K562 (cell line): ENCODE measurements around the gene NYAP1. TPM values are rescaled to one million over a fixed set of nuclear protein-coding genes. Genes with fewer than 3 reads are reported as not detected.

Source experiments
- ATAC-seq: fragments of 200-7000 bp; cut with Tn5 transposase; 3 replicates; pipeline ENCODE4 v1.9.1; 2020; ENCODE audit warnings: moderate library complexity
- BruUV-seq: library from RNA; stranded (reverse); fragments of 400-500 nt; replicated peaks from 2 replicates; lab custom pipeline; 2021; lab: Mats Ljungman, UMichigan
- CTCF ChIA-PET: fragments of 300-600 bp; formaldehyde crosslinking; extraction: SDS; loops from one replicate; lab custom pipeline; 2021; ENCODE audit warnings: low intra/inter-chr PET ratio; lab: Yijun Ruan, JAX
- POLR2A ChIA-PET: fragments of 300-600, 350-650 bp; sonication (Branson Sonifier 250); formaldehyde crosslinking; extraction: SDS; loops from one replicate; lab custom pipeline; 2021; ENCODE audit warnings: antibody characterized with exemption, inconsistent platforms; lab: Yijun Ruan, JAX
- DNase-seq, 4 experiments: peaks; one replicate each; pipeline versions ENCODE4 v3.0.0 to v3.0.0-alpha.2; 2011 to 2018; ENCODE audit warnings: low spot score in 3 of 4, mixed read lengths in 3 of 4; ENCODE audit errors: extremely low read depth in 1 of 4
- FAIRE-seq: peaks from 2 replicates; lab custom pipeline; 2011; peaks lifted over from hg19 to GRCh38; lab: Jason Lieb, UNC
- H2AFZ ChIP-seq: 2 replicates; pipeline ENCODE4 v1.6.0; 2011; ENCODE audit warnings: low read depth, low read length, control low read depth, inconsistent platforms
- H3K27ac ChIP-seq: fragments of 200-600 bp; 3 replicates; pipeline ENCODE4 v1.8.0; 2011; ENCODE audit warnings: low read depth, mild to moderate bottlenecking, control low read depth, inconsistent platforms, low read length, moderate library complexity, mixed read lengths; ENCODE audit errors: extremely low read depth
- H3K27me3 ChIP-seq, 2 experiments: fragments of 300-600 bp in 1 of 2; 2 replicates in 1 of 2; 3 replicates in 1 of 2; pipeline versions ENCODE4 v1.6.0 to v1.8.0; 2011; ENCODE audit warnings: inconsistent platforms in 2 of 2, low read length in 2 of 2, mild to moderate bottlenecking in 1 of 2, mixed read lengths in 1 of 2, moderate library complexity in 1 of 2; ENCODE audit not compliant: control insufficient read depth in 2 of 2, insufficient read depth in 2 of 2
- H3K36me3 ChIP-seq: fragments of 300-600 bp; 3 replicates; pipeline ENCODE4 v1.8.0; 2011; ENCODE audit warnings: mild to moderate bottlenecking, low read length, inconsistent platforms; ENCODE audit not compliant: control insufficient read depth, insufficient read depth
- H3K4me1 ChIP-seq, 2 experiments: fragments of 200-600 bp in 1 of 2; replicated peaks in 1 of 2; 2 replicates in 1 of 2; 3 replicates in 1 of 2; pipeline versions ENCODE4 v1.5.1 to v1.8.0; 2011; ENCODE audit warnings: inconsistent platforms in 2 of 2, low read length in 2 of 2, mild to moderate bottlenecking in 1 of 2, mixed read lengths in 1 of 2, moderate library complexity in 1 of 2; ENCODE audit not compliant: control insufficient read depth in 2 of 2, insufficient read depth in 2 of 2
- H3K4me2 ChIP-seq: 2 replicates; pipeline ENCODE4 v1.6.1; 2011; ENCODE audit warnings: low read length, control low read depth, inconsistent platforms, mixed read lengths; ENCODE audit not compliant: insufficient read depth
- H3K4me3 ChIP-seq: fragments of 200-600 bp; sonication (generic), shearing (Covaris generic); 2 replicates; pipeline ENCODE4 v1.5.1; 2016; ENCODE audit warnings: control low read depth, inconsistent platforms
- H3K79me2 ChIP-seq: fragments of 200-600 bp; 3 replicates; pipeline ENCODE4 v1.8.0; 2011; ENCODE audit warnings: low read length, inconsistent platforms; ENCODE audit not compliant: control insufficient read depth, insufficient read depth
- H3K9ac ChIP-seq, 2 experiments: 2 replicates each; pipeline versions ENCODE4 v1.6.0 to v1.6.1; 2011; ENCODE audit warnings: low read depth in 2 of 2, low read length in 2 of 2, control low read depth in 1 of 2, inconsistent platforms in 1 of 2, mild to moderate bottlenecking in 1 of 2, mixed read lengths in 1 of 2; ENCODE audit not compliant: insufficient read depth in 1 of 2
- H3K9me1 ChIP-seq: one replicate; pipeline ENCODE4 v1.6.0; 2011; ENCODE audit warnings: inconsistent platforms, mild to moderate bottlenecking, low read length, moderate library complexity; ENCODE audit not compliant: control insufficient read depth, insufficient read depth
- H3K9me3 ChIP-seq: replicated peaks from 2 replicates; pipeline ENCODE4 v1.5.1; 2011; ENCODE audit warnings: low read depth, low read length, inconsistent platforms; ENCODE audit not compliant: control insufficient read depth, insufficient read depth
- H4K20me1 ChIP-seq: replicated peaks from 2 replicates; pipeline ENCODE4 v1.6.1; 2011; ENCODE audit warnings: low read length, inconsistent platforms, mixed read lengths; ENCODE audit not compliant: control insufficient read depth, insufficient read depth
- ARHGAP35 ChIP-seq: fragments of 450-650 bp; IDR thresholded peaks from 2 replicates; pipeline ENCODE4 v1.6.1; 2018; ENCODE audit not compliant: partially characterized antibody
- BCLAF1 ChIP-seq, 2 experiments: fragments of 450-650 bp in 1 of 2; IDR thresholded peaks; 2 replicates each; pipeline ENCODE4 v1.6.1; 2011 to 2017; ENCODE audit warnings: low read depth in 2 of 2, antibody characterized with exemption in 1 of 2, borderline replicate concordance in 1 of 2, low read length in 1 of 2, mild to moderate bottlenecking in 1 of 2, mixed read lengths in 1 of 2; ENCODE audit not compliant: control insufficient read depth in 1 of 2
- GTF2E2 ChIP-seq: fragments of 200-800 bp; sonication (Bioruptor generic); IDR thresholded peaks from 2 replicates; pipeline ENCODE4 v1.6.1; 2016; ENCODE audit warnings: missing genetic modification characterization, missing compliant biosample characterization
- HDAC1 ChIP-seq, 2 experiments: fragments of 450-650 bp; IDR thresholded peaks; 2 replicates each; pipeline ENCODE4 v1.6.1; 2016 to 2017; ENCODE audit warnings: inconsistent platforms in 1 of 2, mild to moderate bottlenecking in 1 of 2, moderate library complexity in 1 of 2
- PTBP1 ChIP-seq: fragments of 200-400 bp; formaldehyde crosslinking; IDR thresholded peaks from 2 replicates; pipeline ENCODE4 v1.6.1; 2017; ENCODE audit warnings: low read depth, low read length
- SRSF7 ChIP-seq: fragments of 200-400 bp; formaldehyde crosslinking; optimal IDR thresholded peaks from 2 replicates; pipeline ENCODE3; 2017; ENCODE audit warnings: mild to moderate bottlenecking, low read depth, low read length
- THRA ChIP-seq: fragments of 450-650 bp; IDR thresholded peaks from 2 replicates; pipeline ENCODE4 v1.6.1; 2017; ENCODE audit warnings: mild to moderate bottlenecking, moderate library complexity
- XRCC3 ChIP-seq: fragments of 450-650 bp; IDR thresholded peaks from 2 replicates; pipeline ENCODE4 v1.6.1; 2017; ENCODE audit warnings: mild to moderate bottlenecking, moderate library complexity
- XRCC4 ChIP-seq: IDR thresholded peaks from one replicate; pipeline ENCODE4 v1.6.1; 2011; ENCODE audit not compliant: insufficient read depth, insufficient read length; ENCODE audit errors: extremely low read depth
- ZNF232 ChIP-seq: sonication (generic); formaldehyde crosslinking; IDR thresholded peaks from 2 replicates; pipeline ENCODE4 v1.8.0; 2022; ENCODE audit warnings: mild to moderate bottlenecking, missing genetic modification reagents
- ZNF3 ChIP-seq: fragments of 250-450 bp; sonication (Bioruptor Pico); IDR thresholded peaks from 2 replicates; pipeline ENCODE4 v1.5.0; 2021; ENCODE audit warnings: mild to moderate bottlenecking, moderate library complexity
- ZNF584 ChIP-seq: fragments of 200-800 bp; sonication (Bioruptor generic); IDR thresholded peaks from 2 replicates; pipeline ENCODE4 v1.6.1; 2016; ENCODE audit warnings: low read depth, mild to moderate bottlenecking, missing genetic modification characterization, missing compliant biosample characterization
- WGBS: fragments of 100-300 bp; shearing (Covaris generic); methylation state at CpG from one replicate; pipeline ENCODE4 v1.1.6; 2016; ENCODE audit warnings: low coverage, mixed read lengths; ENCODE audit not compliant: insufficient coverage; ENCODE audit errors: missing lambda C conversion rate; 5-methylcytosine and 5-hydroxymethylcytosine counted together
- in situ Hi-C: fragments of 300-500 bp; cut with MboI; formaldehyde crosslinking; loops from 4 replicates; pipeline ENCODE4 v1.15.0; 2018; ENCODE audit warnings: inconsistent platforms, mixed read lengths
- intact Hi-C: fragments of 100-400 bp; cut with micrococcal nuclease; formaldehyde crosslinking; loops from 2 replicates; pipeline ENCODE4 v1.14.2; 2022
- polyA plus RNA-seq, 8 experiments: library from polyadenylated mRNA; depleted of rRNA in 4 of 8; stranded (reverse) in 5 of 8; unstranded in 3 of 8; fragments of >200 nt; fragmentation: Nextera tagmentation in 2 of 8; fragmentation: Illumina TruSeq in 1 of 8; extraction: Ambion mirVana in 2 of 8; extraction: Trizol in 1 of 8; gene quantifications; 2 replicates each; pipeline versions ENCODE4 v1.2.1 to v1.2.3, GENCODE V29; 2011 to 2014; ENCODE audit warnings: inconsistent platforms in 1 of 8, missing spikeins in 1 of 8
- total RNA-seq, 7 experiments: library from RNA; depleted of rRNA in 6 of 7; stranded (reverse); fragments of >200 nt in 6 of 7; fragmentation: Illumina TruSeq in 2 of 7; extraction: Trizol in 2 of 7; gene quantifications; 2 replicates each; pipeline versions ENCODE4 v1.2.1 to v1.2.3, GENCODE V29; 2011 to 2021; ENCODE audit warnings: low replicate concordance in 1 of 7
- TF ChIP-seq, protein P1 (sequence below): fragments of 450-650 bp; formaldehyde crosslinking; IDR thresholded peaks from 2 replicates; pipeline ENCODE4 v1.4.0; 2022; ENCODE audit warnings: missing genetic modification characterization
- TF ChIP-seq, protein P2 (sequence below): fragments of 450-650 bp; formaldehyde crosslinking; conservative IDR thresholded peaks from 2 replicates; pipeline ENCODE4 v1.4.0; 2022; ENCODE audit warnings: mild to moderate bottlenecking, missing genetic modification characterization

The NYAP1 gene
- total and polyA plus RNA-seq, 9 of the 15 experiments (the other 6 are each of a cell fraction or from before 2014, with no cell fraction given) = 0.11 to 0.88 (median 0.22) TPM; not detected in 2

DNA sequence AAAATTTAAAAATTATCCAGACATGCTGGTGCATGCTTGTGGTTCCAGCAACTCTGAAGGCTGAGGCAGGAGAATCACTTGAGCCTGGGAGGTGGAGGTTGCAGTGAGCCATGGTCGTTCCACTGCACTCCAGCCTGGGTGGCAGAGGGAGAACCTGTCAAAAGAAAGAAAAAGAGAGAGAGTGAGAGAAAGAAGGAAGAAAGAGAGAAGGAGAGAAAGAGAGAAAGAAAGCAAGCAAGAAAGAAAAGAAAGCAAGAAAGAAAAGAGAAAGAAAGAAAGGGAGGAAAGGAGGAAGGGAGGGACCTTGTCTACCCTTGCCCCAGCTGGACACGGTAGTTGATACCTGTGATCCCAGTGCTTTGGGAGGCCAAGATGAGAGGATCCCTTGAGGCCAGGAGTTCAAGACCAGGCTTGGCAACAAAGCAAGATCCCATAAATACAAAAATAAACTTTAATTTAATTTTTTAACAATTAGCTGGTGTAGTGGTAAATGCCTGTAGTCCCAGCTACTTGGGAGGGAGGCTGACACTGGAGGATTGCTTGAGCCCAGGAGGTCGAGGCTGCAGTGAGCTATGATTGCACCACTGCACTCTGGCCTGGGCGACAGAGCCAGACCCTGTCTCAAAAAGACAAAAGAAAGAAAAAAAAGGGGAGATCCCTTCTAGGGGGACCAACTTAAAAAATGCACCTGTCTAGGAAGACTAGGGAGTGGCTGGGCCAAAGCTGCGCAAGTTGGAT is 9.2 kb downstream of the NYAP1 start:
- no peaks in the 10 kb centered on the region for H3K36me3 ChIP-seq
- intact Hi-C loops = no loop called here
- ChIA-PET POLR2A (interaction anchor here (0.6 to 1.4 kb wide), 4 partner anchors 9 to 1740 kb away, joined by 3 read pairs; partner anchors contain the start of genes AGFG2 and NYAP1), CTCF (interaction anchor here (0.6 kb wide), 1 partner anchor 1363 kb away, joined by 3 read pairs; no protein-coding TSS in a partner anchor)
- BruUV-seq = no TSS peak
- no peak for ATAC-seq
- H4K20me1 ChIP-seq = no peaks in the 10 kb centered on the region
- WGBS = 54% methylated on average over 5 of the region's 5 CpGs
- H3K9ac ChIP-seq = peak overlapping the region; percentile 33 to 89; a peak in 3 of 4 replicates
- peaks cover 4 to 36% of the 10 kb centered on the region in 2 experiments; a peak in 3 of 5 replicates for H3K4me1 ChIP-seq
- H3K27ac ChIP-seq = no peak overlapping the region
- peak overlapping the region; percentile 57 for H3K4me2 ChIP-seq
- in situ Hi-C loops = no loop called here
- FAIRE-seq = no peak
- no peaks in the 10 kb centered on the region for H3K9me1 ChIP-seq
- no peaks in the 10 kb centered on the region for H3K27me3 ChIP-seq
- no peak for DNase-seq
- no peaks in the 10 kb centered on the region for H3K9me3 ChIP-seq
- H3K79me2 ChIP-seq = no peaks in the 10 kb centered on the region
- peak overlapping the region; percentile 86 for H2AFZ ChIP-seq
- peak overlapping the region; percentile 30 for H3K4me3 ChIP-seq
- TF ChIP-seq XRCC3 = no peak
- TF ChIP-seq ARHGAP35 = no peak
- TF ChIP-seq SRSF7 = no peak
- no peak for TF ChIP-seq ZNF232 (CRISPR knock-in tag)
- TF ChIP-seq HDAC1 (IDR thresholded peaks at IDR 0.05) = no peak
- 0 out of 2 replicates have a peak, but pooled peaks have one; percentile 51 for TF ChIP-seq PTBP1
- TF ChIP-seq ZNF584 = no peak
- TF ChIP-seq BCLAF1 (IDR thresholded peaks at IDR 0.05; ENCODE audit: borderline replicate concordance in 1 of 2, control insufficient read depth in 1 of 2, low read depth in 2 of 2, low read length in 1 of 2) = no peak
- no peak for TF ChIP-seq GTF2E2 (tag)
- TF ChIP-seq, protein P1, sequence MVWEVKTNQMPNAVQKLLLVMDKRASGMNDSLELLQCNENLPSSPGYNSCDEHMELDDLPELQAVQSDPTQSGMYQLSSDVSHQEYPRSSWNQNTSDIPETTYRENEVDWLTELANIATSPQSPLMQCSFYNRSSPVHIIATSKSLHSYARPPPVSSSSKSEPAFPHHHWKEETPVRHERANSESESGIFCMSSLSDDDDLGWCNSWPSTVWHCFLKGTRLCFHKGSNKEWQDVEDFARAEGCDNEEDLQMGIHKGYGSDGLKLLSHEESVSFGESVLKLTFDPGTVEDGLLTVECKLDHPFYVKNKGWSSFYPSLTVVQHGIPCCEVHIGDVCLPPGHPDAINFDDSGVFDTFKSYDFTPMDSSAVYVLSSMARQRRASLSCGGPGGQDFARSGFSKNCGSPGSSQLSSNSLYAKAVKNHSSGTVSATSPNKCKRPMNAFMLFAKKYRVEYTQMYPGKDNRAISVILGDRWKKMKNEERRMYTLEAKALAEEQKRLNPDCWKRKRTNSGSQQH (CRISPR knock-in tag) = no peak
- no peak for TF ChIP-seq THRA
- TF ChIP-seq, protein P2, sequence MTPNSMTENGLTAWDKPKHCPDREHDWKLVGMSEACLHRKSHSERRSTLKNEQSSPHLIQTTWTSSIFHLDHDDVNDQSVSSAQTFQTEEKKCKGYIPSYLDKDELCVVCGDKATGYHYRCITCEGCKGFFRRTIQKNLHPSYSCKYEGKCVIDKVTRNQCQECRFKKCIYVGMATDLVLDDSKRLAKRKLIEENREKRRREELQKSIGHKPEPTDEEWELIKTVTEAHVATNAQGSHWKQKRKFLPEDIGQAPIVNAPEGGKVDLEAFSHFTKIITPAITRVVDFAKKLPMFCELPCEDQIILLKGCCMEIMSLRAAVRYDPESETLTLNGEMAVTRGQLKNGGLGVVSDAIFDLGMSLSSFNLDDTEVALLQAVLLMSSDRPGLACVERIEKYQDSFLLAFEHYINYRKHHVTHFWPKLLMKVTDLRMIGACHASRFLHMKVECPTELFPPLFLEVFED (CRISPR knock-in tag) = 0 out of 2 replicates have a peak, but pooled peaks have one; percentile 59
- no peak for TF ChIP-seq ZNF3 (CRISPR knock-in tag)
- no peak for TF ChIP-seq XRCC4
